ACHN (cell line): ENCODE data around the gene SIL1.
"Not testable (repeated sequence)": the region's sequence is repeated elsewhere in the genome, so short reads cannot be mapped to it uniquely, and the experiment has no call there.

Experiments
- DNase-seq: peaks from one replicate; pipeline ENCODE4 v3.0.0-alpha.2; 2015
- in situ Hi-C: cut with HindIII; loops from 2 replicates; pipeline ENCODE4 v1.10.0; 2017; ENCODE audit warnings: low sequenced_read_pairs, low pct_ligation_motif_present, low pct_unique_long_range_greater_than_20kb

The SIL1 gene

DNA sequence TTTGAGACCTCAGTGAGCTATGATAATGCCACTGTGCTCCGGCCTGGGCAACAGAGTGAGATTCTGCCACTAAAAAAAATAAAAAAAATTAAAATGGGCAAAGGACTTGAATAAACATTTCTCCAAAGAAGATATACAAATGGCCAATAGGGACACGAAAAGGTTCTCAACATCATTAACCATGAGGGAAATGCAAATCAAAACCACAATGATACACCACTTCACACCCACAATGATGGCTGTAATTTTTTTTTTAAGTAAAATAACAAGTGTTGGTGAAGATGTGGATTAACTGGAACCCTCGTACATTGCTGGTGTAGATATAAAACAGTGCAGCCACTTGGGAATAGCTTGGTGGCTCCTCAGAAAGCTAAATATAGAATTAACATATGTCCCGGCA, 68.0 kb downstream of the SIL1 start:
- in situ Hi-C loops = no loop called here
- DNase-seq = no peak

DNA sequence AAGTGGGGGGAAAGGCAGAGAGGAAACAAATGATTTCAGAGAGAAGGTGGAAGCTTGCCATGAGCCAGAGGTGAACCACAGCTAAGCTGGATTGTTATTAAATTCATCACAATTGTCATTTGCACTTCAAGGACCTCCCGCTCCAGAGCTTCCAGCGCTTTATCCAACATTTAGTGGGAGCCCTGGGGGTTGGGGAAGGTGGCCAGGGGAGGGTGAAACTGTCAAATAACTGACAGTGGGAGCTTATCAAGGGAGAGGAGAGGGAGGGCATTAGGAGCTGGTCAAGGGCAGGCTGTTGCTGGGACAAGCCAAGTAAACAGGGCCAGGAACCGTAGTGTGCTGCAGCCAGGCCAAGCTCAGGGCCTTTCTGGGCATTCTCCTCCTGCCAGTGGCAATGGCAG, 71.5 kb downstream of the SIL1 start:
- DNase-seq = no peak
- in situ Hi-C loops = no loop called here

DNA sequence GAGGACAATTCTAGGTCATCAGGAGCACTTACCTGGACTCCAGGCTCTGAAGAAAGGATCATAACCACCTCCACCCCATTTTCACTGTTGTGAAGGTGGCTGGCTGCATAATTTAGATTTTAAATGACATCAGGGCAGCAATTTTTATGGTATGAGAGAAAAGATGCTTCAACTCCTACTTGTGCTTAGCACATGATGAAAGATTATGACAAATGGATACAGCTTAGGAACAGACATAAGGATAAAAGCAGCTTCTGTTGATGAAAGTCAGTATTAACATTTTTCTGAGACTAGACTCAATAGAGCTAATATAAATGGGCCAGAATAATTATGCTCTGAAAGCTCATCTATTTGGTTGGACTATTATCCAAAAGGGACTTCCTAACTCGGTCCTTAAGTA, 72.2 kb downstream of the SIL1 start:
- no peak for DNase-seq
- in situ Hi-C loops = no loop called here

DNA sequence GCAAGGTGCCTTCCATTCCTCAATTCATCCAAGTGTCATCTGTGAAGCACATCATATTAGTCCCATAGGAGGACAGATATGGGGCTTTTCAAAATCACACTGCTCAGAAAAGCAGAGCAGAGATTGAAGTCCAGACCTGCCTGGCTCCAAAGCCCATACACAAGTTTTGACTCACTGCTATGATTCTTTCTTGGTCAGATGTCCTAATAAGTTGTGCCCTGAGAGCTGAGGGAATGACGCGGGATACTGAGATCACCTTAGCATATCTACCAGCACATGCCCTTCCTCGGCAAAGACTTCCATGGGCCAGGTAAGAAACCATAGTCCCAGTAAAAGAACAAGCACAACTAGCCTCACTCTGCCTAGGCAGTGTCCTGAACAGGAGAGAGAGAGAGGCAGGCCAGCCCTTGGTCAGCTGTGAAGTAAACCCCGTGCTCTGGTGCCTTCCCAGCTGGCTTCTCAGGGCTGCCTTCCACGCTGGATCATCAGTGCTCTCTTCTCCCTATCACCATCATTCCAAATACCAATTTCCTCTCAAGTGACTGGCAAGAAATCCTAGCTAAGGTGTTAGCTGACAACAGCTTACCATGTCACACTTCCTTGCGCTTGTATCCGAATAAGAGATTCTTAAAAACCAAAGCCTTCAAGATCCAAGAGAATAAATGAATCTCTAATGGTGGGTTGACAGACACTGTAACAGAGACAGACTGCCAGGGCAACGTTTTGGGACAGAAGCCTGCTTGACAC, 73.2 kb downstream of the SIL1 start:
- DNase-seq = no peak
- in situ Hi-C loops = no loop called here

DNA sequence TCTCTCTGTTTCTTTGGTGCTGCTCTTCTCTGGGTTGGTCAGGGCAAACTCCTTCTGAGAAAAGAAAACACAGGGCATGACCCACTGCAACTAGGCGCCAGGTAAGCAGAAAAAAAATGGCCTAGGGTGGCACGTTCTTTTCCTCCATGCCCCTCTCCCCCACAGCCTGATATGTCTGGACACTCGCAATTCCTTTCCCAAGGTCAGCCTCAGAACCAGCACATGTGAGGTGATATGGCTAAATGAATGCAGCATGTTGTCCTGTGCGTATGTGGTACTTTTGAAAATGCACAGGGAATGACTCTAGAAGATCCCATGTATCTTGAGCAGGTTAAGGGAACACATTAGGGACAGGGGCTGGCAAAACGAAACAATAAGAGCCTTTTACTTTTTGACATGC, 77.0 kb downstream of the SIL1 start:
- DNase-seq = no peak
- in situ Hi-C loops = no loop called here

DNA sequence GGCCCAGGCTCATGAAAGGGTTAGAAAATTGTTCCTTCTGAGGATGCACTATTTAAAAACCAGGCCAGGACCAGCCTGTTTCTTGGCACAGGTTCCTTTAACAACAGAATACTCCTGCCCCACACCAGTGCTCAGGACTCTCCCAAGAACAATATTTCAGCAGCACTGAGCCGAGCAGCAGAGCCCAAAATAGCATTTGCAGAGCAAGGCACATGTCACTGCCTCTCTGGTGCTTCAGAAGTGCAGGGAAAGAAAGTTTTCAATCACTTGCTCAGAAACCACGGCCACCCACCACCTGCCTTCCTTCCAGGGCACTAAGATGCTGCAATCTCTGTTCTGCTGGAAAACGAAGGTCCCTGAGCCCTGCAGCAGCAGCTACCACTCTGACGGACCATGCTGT, 77.6 kb downstream of the SIL1 start:
- no peak for DNase-seq
- in situ Hi-C loops = no loop called here

DNA sequence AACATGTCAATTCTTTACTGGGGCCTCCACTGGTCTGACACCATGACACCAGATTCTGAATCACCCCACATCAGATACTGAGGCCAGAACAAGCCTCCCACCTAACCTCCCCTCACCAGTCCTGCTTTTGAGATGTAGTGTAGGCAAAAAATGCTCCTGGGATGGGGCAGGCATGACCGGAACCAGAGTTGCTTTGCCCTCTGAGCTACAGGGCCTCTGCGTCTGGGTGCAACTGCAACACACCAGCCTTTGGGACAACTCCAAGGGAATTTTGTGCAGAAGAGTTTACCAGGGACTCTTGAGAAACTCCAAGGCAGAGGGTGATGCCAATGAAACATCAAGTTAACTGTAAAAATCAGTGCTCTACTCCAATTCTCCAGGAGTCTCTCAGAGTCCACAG, 79.4 kb downstream of the SIL1 start:
- DNase-seq = no peak
- in situ Hi-C loops = no loop called here

DNA sequence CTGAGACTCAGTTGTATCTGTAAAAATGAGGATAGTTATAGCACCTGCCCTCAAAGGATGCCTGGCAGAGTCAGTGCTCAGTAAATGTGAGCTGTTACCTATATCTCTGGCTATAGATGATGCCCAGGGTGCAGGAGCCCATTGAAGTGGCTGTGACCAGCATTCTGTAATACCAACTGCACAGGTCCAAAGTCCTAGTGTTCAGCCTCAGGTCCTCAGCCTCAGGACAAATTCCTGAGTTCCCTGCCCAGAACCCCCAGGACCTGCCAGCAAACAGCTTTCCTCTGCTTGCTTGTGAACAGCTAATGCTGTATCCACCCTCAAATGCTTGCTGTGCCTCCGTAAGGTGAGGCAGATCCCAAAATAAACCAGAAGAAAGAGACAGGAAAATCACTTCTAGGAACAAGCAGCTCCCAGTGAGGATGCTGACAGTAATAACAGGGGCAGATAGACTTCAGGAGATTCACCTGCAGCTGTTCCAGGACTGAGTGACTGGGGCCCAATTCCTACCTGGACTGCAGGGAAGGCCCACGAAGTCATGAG, 80.8 kb downstream of the SIL1 start:
- in situ Hi-C loops = no loop called here
- no peak for DNase-seq

DNA sequence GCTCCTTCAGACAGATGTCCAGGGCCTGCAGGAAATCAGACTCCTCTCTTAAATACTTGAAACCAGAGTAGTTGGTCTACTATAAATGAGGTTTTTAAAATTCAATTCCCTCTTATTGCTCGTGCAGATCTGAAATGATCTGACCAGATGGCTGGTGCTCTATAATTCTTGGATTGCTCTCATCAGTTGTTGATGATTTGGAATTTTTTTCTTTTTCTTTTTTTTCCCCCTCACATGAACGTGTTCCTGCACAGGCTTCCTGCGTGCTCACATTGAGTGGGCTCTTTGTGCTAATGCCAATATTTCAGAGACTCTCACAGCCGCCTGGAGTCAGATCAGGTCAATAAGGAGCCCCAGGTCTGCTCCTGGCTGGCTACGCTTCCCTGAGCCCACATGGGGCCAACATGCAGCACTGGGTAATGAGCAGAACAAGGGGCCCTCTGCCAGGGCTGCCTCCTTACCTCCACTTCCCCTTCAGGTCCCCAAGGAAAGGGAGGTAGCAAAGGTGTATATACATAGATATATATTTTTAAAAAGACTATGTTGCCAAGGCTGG, 82.0 kb downstream of the SIL1 start:
- DNase-seq = no peak
- in situ Hi-C loops = no loop called here

DNA sequence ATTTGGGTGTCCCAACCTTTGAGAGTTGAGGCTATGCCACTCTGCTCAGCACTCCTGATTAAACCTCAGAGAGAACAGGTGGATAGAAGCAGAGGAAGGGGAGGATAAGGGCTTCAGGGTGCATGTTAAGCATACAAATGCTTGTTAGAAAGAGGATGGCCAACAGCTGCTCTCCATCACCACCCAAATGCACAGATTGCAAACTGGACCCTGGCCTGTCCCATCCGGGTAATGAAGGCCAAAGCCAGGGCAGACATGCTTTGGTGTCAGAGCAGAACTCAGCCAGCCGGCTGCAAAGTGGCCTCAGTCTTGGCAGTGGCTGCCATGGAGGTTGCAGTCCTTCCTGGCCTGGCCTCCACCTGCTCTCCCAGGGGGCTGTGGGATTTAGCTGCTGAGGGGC, 84.3 kb downstream of the SIL1 start:
- in situ Hi-C loops = no loop called here
- no peak for DNase-seq

DNA sequence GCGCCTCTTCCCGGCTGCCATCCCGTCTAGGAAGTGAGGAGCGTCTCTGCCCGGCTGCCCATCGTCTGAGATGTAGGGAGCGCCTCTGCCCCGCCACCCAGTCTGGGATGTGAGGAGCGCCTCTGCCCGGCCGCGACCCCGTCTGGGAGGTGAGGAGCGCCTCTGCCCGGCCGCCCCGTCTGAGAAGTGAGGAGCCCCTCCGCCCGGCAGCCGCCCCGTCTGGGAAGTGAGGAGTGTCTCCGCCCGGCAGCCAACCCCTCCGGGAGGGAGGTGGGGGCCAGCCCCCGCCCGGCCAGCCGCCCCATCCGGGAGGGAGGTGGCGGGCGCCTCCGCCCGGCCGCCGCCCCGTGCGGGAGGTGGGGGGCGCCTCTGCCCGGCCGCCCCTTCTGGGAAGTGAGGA, 85.8 kb downstream of the SIL1 start:
- DNase-seq, in situ Hi-C loops: not testable (repeated sequence)

DNA sequence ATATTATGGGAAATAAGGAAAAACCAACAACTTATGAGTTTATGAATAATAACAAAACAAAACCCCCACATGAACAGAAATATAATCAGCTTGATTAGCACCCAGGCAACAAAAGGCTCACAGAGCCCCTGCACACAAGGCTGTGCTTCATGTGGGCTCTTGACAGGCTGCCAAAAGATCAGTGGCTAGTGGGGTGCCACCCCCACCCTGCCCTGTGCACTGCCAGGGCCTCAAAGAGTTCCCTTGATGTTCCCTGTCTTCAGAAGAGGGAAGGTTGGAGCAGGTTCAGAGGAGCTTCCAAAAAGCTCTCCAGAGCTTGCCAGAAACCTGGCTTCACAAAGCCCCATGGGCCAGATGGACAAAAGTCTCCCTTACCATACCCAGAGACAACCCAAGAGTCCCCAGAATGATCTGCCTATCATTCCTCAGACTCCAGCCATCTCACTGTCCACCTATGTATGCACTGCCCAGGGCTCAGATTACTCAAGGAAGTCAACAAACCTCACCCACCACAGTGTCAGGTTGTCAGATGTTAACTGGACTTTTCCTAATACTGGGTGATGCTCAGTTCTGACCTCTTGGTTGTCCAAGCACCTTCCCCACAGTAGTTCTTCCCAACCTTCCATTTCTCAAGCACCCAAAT, 87.5 kb downstream of the SIL1 start:
- no peak for DNase-seq
- in situ Hi-C loops = no loop called here

DNA sequence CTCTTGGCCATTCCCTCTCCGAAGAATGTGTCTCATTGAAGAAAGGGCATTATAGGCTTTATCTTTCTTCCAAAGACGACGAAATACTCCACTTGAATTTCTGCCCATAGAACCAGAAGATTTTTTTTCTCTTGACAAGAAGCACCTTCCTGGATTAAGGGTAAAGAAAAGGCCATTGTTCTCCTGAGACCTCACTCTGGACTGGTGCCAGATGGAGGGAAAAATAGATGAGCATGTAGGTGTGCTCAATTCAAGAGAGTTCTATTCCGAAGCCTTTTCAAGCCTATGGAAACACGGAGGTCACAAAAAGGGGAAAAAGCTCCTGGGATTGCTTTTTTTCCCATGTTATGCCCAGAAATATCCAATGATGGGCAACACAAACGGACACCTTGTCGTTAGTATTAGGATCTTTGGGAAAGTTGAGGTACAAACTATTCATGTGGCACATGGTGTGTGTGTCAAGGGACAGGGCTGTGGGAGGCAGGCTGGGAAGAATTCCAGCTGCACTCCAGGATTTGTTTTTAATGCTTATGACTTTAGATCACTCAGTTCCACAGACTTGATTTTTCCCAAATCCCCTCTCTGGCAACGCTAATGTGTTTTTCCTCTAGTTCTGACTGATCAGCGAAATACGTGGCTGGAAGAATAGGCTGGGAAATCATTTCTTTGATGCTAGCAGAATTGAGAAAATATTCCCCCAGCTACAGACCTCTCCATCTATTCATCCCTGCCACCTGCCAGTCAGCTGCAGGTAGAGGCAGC, 89.9 kb downstream of the SIL1 start:
- in situ Hi-C loops = no loop called here
- no peak for DNase-seq

DNA sequence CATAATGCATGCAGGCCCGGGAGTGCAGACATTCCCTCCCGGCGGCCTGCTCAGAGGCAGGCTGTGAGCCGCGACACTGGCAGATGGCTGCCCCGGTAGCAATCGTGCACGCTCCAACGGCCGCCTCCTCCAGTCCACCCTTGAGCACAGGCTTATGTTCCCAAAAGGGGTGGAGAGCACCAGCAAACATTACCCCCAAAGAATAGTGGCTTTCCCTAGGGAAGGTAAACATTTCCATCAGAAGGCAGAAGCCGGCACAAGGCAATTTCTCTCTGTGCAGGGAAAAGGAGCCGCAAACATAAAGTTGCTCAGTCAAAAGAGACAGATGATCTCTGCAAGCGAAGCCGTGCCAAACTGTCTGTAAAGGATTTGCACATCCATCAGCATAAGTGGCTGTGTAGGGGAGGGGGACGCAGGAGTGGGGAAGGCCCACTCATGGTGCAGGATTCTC, 92.5 kb downstream of the SIL1 start:
- in situ Hi-C loops = no loop called here
- DNase-seq = no peak

DNA sequence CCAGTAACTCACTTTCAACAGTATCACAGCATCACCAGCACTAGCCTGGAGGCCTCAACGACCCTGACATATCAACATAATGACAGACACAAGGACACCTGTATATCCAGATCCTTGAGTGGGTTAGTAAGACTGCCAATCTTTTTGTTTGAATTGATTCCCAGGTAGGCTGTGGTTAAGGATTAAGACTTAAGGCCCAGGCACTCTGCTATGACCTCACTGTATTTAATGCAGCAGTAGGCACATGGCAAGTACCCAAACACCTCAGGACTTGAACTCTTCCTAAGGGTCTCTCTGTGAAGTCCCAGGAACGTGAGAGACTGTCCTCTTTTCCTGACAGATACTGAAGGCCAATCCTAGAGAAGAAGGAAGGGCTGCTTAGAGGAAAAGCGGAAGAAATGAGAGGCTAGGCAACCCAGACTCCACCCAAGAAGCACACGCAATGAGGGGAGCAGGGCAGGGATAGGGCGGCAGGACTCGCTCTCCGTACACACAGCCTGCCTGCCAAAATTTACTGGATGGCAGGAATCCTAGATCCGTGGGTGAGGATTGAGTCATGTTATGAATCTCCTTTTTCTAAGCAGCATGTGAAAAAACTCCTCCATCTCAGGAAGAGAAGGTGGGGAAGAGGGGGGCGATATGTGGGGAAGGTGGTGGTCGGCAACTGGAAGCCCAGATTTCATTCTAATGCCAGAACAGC, 93.4 kb downstream of the SIL1 start:
- in situ Hi-C loops = no loop called here
- DNase-seq = peak; percentile 68

DNA sequence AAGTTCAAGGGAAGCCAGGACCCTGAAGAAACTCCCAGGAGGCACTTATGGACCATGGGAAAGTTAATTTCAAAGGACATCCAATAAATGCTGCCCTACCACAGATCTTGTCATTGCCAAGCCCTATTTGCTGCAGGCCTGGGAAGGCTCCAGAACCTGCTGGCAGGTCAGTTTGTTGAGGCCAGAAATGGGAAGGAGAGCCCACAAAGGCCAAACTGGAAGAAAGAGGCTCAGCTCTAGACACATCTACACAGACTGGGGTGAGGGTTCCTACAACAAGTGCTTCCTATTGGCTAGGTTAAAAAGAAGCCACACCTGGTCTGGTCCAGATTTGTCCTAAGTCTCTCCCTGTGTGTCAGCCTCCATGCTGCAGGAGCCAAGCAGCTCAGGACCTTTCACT, 94.4 kb downstream of the SIL1 start:
- no peak for DNase-seq
- in situ Hi-C loops = no loop called here

DNA sequence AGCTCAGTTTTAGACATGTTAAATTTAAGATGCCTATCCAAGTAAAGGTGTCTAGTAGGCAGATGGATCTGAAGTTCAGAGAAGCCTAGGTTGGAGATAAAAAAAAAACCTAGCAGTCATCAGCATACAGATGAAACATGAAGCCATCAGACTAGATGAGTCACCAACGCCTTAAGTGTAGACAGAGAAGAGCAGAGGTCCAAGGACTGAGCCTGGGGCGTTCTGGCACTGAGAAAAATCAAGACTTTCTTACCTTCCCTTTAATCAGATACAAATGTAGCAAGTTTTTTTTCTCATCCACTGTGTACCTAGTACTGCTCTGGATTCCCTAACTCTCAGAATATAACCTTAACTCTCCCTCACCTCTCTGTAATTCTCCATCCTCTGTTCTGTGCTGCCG, 97.3 kb downstream of the SIL1 start:
- no peak for DNase-seq
- in situ Hi-C loops = no loop called here
